H9 (cell line): ENCODE results near the gene ZNF283. TPM values are rescaled to one million over a fixed set of nuclear protein-coding genes. Genes with fewer than 3 reads are reported as not detected.

Source experiments
- DNase-seq: peaks from one replicate; pipeline ENCODE4 v3.0.0-alpha.2; 2017
- H2AFZ ChIP-seq: one replicate; pipeline ENCODE4 v1.6.1; 2013; ENCODE audit warnings: mild to moderate bottlenecking, low read length, control low read depth, moderate library complexity
- H2AK5ac ChIP-seq: 2 replicates; pipeline ENCODE4 v1.6.1; 2013; ENCODE audit warnings: low read length, control low read depth, mixed read lengths; ENCODE audit not compliant: insufficient read length
- H2BK120ac ChIP-seq: one replicate; pipeline ENCODE4 v1.6.1; 2013; ENCODE audit warnings: low read depth, mild to moderate bottlenecking, low read length, control low read depth, inconsistent platforms; ENCODE audit not compliant: poor library complexity, severe bottlenecking
- H2BK12ac ChIP-seq: 2 replicates; pipeline ENCODE4 v1.6.1; 2013; ENCODE audit warnings: low read length, control low read depth, mixed read lengths, low read depth; ENCODE audit not compliant: insufficient read length
- H2BK15ac ChIP-seq: 2 replicates; pipeline ENCODE4 v1.6.1; 2013; ENCODE audit warnings: low read depth, low read length, control low read depth
- H2BK20ac ChIP-seq: one replicate; pipeline ENCODE4 v1.6.1; 2013; ENCODE audit warnings: low read depth, mild to moderate bottlenecking, low read length, control low read depth, inconsistent platforms; ENCODE audit not compliant: poor library complexity, severe bottlenecking
- H2BK5ac ChIP-seq: 2 replicates; pipeline ENCODE4 v1.6.1; 2013; ENCODE audit warnings: low read length, control low read depth, mixed read lengths; ENCODE audit not compliant: insufficient read length
- H3K14ac ChIP-seq: 2 replicates; pipeline ENCODE4 v1.6.1; 2013; ENCODE audit warnings: low read length, control low read depth; ENCODE audit not compliant: insufficient read depth
- H3K18ac ChIP-seq: 2 replicates; pipeline ENCODE4 v1.6.1; 2013; ENCODE audit warnings: low read depth, mild to moderate bottlenecking, mixed read lengths, low read length, control low read depth; ENCODE audit not compliant: insufficient read length
- H3K23ac ChIP-seq: 2 replicates; pipeline ENCODE4 v1.6.1; 2013; ENCODE audit warnings: low read length, control low read depth, mixed read lengths, low read depth; ENCODE audit not compliant: insufficient read length
- H3K23me2 ChIP-seq: 2 replicates; pipeline ENCODE4 v1.6.1; 2013; ENCODE audit warnings: low read depth, mild to moderate bottlenecking, mixed read lengths, low read length, control low read depth; ENCODE audit not compliant: insufficient read length, poor library complexity, severe bottlenecking
- H3K27ac ChIP-seq: 2 replicates; pipeline ENCODE4 v1.5.1; 2013; ENCODE audit warnings: low read length, control low read depth, mixed read lengths, low read depth; ENCODE audit not compliant: insufficient read length
- H3K27me3 ChIP-seq: 2 replicates; pipeline ENCODE4 v1.6.1; 2013; ENCODE audit warnings: low read length, control low read depth, inconsistent platforms; ENCODE audit not compliant: insufficient read depth
- H3K4ac ChIP-seq: 2 replicates; pipeline ENCODE4 v1.6.1; 2013; ENCODE audit warnings: low read depth, mild to moderate bottlenecking, control low read depth, inconsistent platforms, low read length, moderate library complexity
- H3K4me1 ChIP-seq: 2 replicates; pipeline ENCODE4 v1.6.1; 2013; ENCODE audit warnings: low read length, control low read depth, inconsistent platforms; ENCODE audit not compliant: insufficient read depth
- H3K4me2 ChIP-seq: 2 replicates; pipeline ENCODE4 v1.6.1; 2013; ENCODE audit warnings: low read length, control low read depth, mixed read lengths; ENCODE audit not compliant: insufficient read length, insufficient read depth
- H3K56ac ChIP-seq: 2 replicates; pipeline ENCODE4 v1.6.1; 2013; ENCODE audit warnings: low read depth, mild to moderate bottlenecking, mixed read lengths, low read length, control low read depth; ENCODE audit not compliant: insufficient read length
- H3K79me1 ChIP-seq: 2 replicates; pipeline ENCODE4 v1.6.1; 2013; ENCODE audit warnings: low read depth, mild to moderate bottlenecking, moderate library complexity, low read length, control low read depth, inconsistent platforms; ENCODE audit not compliant: insufficient read depth, poor library complexity, severe bottlenecking
- H3K79me2 ChIP-seq: 2 replicates; pipeline ENCODE4 v1.6.1; 2013; ENCODE audit warnings: low read length, control low read depth, inconsistent platforms; ENCODE audit not compliant: insufficient read depth
- H3K9ac ChIP-seq: 2 replicates; pipeline ENCODE4 v1.6.1; 2013; ENCODE audit warnings: low read length, control low read depth, mixed read lengths; ENCODE audit not compliant: insufficient read length; ENCODE audit errors: extremely low read depth
- H3K9me3 ChIP-seq: one replicate; pipeline ENCODE4 v1.6.1; 2013; ENCODE audit warnings: low read depth, low read length, inconsistent platforms; ENCODE audit not compliant: control insufficient read depth
- H3T11ph ChIP-seq: one replicate; pipeline ENCODE4 v1.6.1; 2013; ENCODE audit warnings: mild to moderate bottlenecking, low read length, control low read depth, inconsistent platforms
- H4K20me1 ChIP-seq: one replicate; pipeline ENCODE4 v1.6.1; 2013; ENCODE audit not compliant: control insufficient read depth, insufficient read length, insufficient read depth
- H4K5ac ChIP-seq: 2 replicates; pipeline ENCODE4 v1.6.1; 2013; ENCODE audit warnings: low read depth, mild to moderate bottlenecking, mixed read lengths, low read length, control low read depth; ENCODE audit not compliant: insufficient read length
- H4K8ac ChIP-seq: replicated peaks from 2 replicates; pipeline ENCODE4 v1.6.1; 2013; ENCODE audit warnings: low read length, control low read depth, mixed read lengths, low read depth; ENCODE audit not compliant: insufficient read length
- H4K91ac ChIP-seq: 2 replicates; pipeline ENCODE4 v1.6.1; 2013; ENCODE audit warnings: low read depth, mild to moderate bottlenecking, moderate library complexity, mixed read lengths, low read length, control low read depth; ENCODE audit not compliant: insufficient read length
- H3K27ac Mint-ChIP-seq, 3 experiments: 2 replicates in 2 of 3; 3 replicates in 1 of 3; pipeline ENCODE4 v1.8.0; 2020 to 2021; ENCODE audit warnings: mixed read lengths in 3 of 3, mild to moderate bottlenecking in 1 of 3, moderate library complexity in 1 of 3
- H3K27me3 Mint-ChIP-seq: 2 replicates; pipeline ENCODE4 v1.8.0; 2021; ENCODE audit warnings: low read depth, mild to moderate bottlenecking, moderate library complexity, mixed read lengths
- H3K36me3 Mint-ChIP-seq, 3 experiments: 2 replicates in 2 of 3; 3 replicates in 1 of 3; pipeline ENCODE4 v1.8.0; 2020 to 2021; ENCODE audit warnings: low read depth in 3 of 3, mixed read lengths in 3 of 3; ENCODE audit not compliant: insufficient read depth in 1 of 3
- H3K4me1 Mint-ChIP-seq, 2 experiments: 2 replicates each; pipeline ENCODE4 v1.8.0; 2020; ENCODE audit warnings: mixed read lengths in 2 of 2
- H3K4me3 Mint-ChIP-seq, 2 experiments: 2 replicates in 1 of 2; 3 replicates in 1 of 2; pipeline ENCODE4 v1.8.0; 2020 to 2021; ENCODE audit warnings: mild to moderate bottlenecking in 2 of 2, mixed read lengths in 2 of 2, moderate library complexity in 1 of 2
- H3K9me3 Mint-ChIP-seq, 2 experiments: 2 replicates in 1 of 2; 3 replicates in 1 of 2; pipeline ENCODE4 v1.8.0; 2020; ENCODE audit warnings: mild to moderate bottlenecking in 2 of 2, mixed read lengths in 2 of 2, moderate library complexity in 1 of 2
- WGBS: extraction: QIAGEN DNeasy Blood & Tissue Kit; methylation state at CpG from one replicate; pipeline ENCODE4 v1.1.7; 2013; ENCODE audit warnings: missing lambda C conversion rate, low lambda C conversion rate, mixed read lengths; ENCODE audit not compliant: insufficient read length; ENCODE audit errors: extremely low coverage; 5-methylcytosine and 5-hydroxymethylcytosine counted together
- total RNA-seq: library from RNA; stranded (reverse); gene quantifications from 2 replicates; pipeline ENCODE4 v1.2.1, GENCODE V29; 2021
- TF ChIP-seq, protein P1 (sequence below): fragments of 200-600 bp; sonication (generic); conservative IDR thresholded peaks from 3 replicates; pipeline ENCODE4 v1.8.0; 2021; ENCODE audit warnings: antibody characterized with exemption, mild to moderate bottlenecking

The ZNF283 gene
- total RNA-seq, 1 experiment from 2014 or later = 10.4 TPM

DNA sequence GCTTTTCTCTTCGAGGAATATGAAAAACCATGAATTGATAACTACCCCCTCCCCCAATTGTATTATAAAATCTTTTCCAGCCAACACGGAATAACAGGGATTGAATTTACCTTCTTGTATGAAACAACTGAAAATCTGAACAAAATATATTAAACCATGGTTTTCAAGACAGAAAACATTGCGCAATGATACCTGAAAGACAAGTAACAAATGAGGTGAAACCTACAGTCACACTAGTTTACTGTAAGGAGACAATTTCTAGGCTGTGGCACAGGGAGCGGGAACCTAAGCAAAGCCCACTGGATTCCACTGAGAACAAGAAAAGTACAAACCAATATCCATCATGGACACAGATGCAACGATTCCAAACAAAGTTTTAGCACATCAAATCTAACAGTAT lies 53.4 kb downstream of the ZNF283 start:
- WGBS = no CpG with 5 or more reads among the region's 5 CpGs
- Histone ChIP-seq H3K79me1 (no peaks in the 10 kb centered on the region), H3K18ac (no peak overlapping the region), H4K91ac (no peak overlapping the region), H3K23me2 (no peaks in the 10 kb centered on the region), H3K27ac (no peak overlapping the region), H2BK15ac (no peak overlapping the region), H4K20me1 (no peaks in the 10 kb centered on the region), H3K14ac (no peak overlapping the region), H3K9ac (no peak overlapping the region), H3K56ac (no peak overlapping the region), H3K4me2 (no peak overlapping the region), H2BK5ac (no peak overlapping the region), H2AK5ac (no peak overlapping the region), H2BK12ac (no peak overlapping the region), H3K4ac (no peak overlapping the region), H3K9me3 (peaks cover 54% of the 10 kb centered on the region), H2BK20ac (no peak overlapping the region), H3K79me2 (no peaks in the 10 kb centered on the region), H3K23ac (no peak overlapping the region), H3K27me3 (no peaks in the 10 kb centered on the region), H4K5ac (no peak overlapping the region), H2BK120ac (no peak overlapping the region), H3T11ph (no peak overlapping the region), H2AFZ (no peak overlapping the region), H4K8ac (no peak overlapping the region), H3K4me1 (no peaks in the 10 kb centered on the region)
- Mint-ChIP-seq H3K4me3 (no peak overlapping the region), H3K9me3 (peaks cover 77 to 81% of the 10 kb centered on the region in 2 experiments), H3K27me3 (no peaks in the 10 kb centered on the region; the same call in none of the 2 replicates), H3K36me3 (peaks cover 20 to 70% (median 52%) of the 10 kb centered on the region in 3 experiments), H3K4me1 (no peaks in the 10 kb centered on the region), H3K27ac (no peak overlapping the region)
- no peak for DNase-seq
- TF ChIP-seq, protein P1, sequence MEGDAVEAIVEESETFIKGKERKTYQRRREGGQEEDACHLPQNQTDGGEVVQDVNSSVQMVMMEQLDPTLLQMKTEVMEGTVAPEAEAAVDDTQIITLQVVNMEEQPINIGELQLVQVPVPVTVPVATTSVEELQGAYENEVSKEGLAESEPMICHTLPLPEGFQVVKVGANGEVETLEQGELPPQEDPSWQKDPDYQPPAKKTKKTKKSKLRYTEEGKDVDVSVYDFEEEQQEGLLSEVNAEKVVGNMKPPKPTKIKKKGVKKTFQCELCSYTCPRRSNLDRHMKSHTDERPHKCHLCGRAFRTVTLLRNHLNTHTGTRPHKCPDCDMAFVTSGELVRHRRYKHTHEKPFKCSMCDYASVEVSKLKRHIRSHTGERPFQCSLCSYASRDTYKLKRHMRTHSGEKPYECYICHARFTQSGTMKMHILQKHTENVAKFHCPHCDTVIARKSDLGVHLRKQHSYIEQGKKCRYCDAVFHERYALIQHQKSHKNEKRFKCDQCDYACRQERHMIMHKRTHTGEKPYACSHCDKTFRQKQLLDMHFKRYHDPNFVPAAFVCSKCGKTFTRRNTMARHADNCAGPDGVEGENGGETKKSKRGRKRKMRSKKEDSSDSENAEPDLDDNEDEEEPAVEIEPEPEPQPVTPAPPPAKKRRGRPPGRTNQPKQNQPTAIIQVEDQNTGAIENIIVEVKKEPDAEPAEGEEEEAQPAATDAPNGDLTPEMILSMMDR = no peak
